Measurements from ENCODE around the gene HES4. TPM values are rescaled to one million over a fixed set of nuclear protein-coding genes. Genes with fewer than 3 reads are reported as not detected.

HES4 gene
- total and polyA plus RNA-seq, 7 donors = 1.2 to 65.1 (median 25.0) TPM

GRCh38 chr1:974293-974640 is 25.6 kb downstream of the HES4 start:
- Histone ChIP-seq H3K4me3 (no peak overlapping the region), H3K27ac (no peak overlapping the region), H3K27me3 (peaks cover 33 to 70% (median 59%) of the 10 kb centered on the region in 3 donors), H3K36me3 (no peaks in the 10 kb centered on the region), H3K9me3 (no peaks in the 10 kb centered on the region), H3K4me1 (peaks cover 0 to 10% (median 9%) of the 10 kb centered on the region in 4 donors)
- TF ChIP-seq POLR2A (IDR thresholded peaks at IDR 0.05) (no peak), CTCF (IDR thresholded peaks at IDR 0.05) (no peak), EP300 (IDR thresholded peaks at IDR 0.05) (no peak), POLR2AphosphoS5 (IDR thresholded peaks at IDR 0.05) (no peak)
- DNase-seq = no peak
- intact Hi-C loops (cut with DNase I) = no loop called here
- WGBS, 2 donors = 85 to 89% methylated on average over 11 of the region's 11 CpGs

- H3K9me3 ChIP-seq = no peaks in the 10 kb centered on the region
- no peak overlapping the region for H3K4me3 ChIP-seq
- WGBS, 2 donors = 81 to 85% methylated on average over 28 of the region's 28 CpGs
- H3K36me3 ChIP-seq = no peaks in the 10 kb centered on the region
- TF ChIP-seq POLR2AphosphoS5 (IDR thresholded peaks at IDR 0.05) (no peak), CTCF (IDR thresholded peaks at IDR 0.05) (no peak), EP300 (IDR thresholded peaks at IDR 0.05) (no peak), POLR2A (IDR thresholded peaks at IDR 0.05) (no peak)
- peaks cover 0 to 10% (median 9%) of the 10 kb centered on the region in 4 donors for H3K4me1 ChIP-seq
- peaks cover 33 to 76% (median 62%) of the 10 kb centered on the region in 3 donors for H3K27me3 ChIP-seq
- intact Hi-C loops (cut with DNase I) = no loop called here
- no peak overlapping the region for H3K27ac ChIP-seq
- DNase-seq = no peak
Measured at GRCh38 chr1:973459-974292, 26.2 kb downstream of the HES4 start.

- intact Hi-C loops (cut with DNase I) = no loop called here
- TF ChIP-seq POLR2A (IDR thresholded peaks at IDR 0.05) (no peak), POLR2AphosphoS5 (IDR thresholded peaks at IDR 0.05) (no peak), CTCF (IDR thresholded peaks at IDR 0.05) (no peak), EP300 (IDR thresholded peaks at IDR 0.05) (no peak)
- H3K27me3 ChIP-seq = peaks cover 33 to 83% (median 69%) of the 10 kb centered on the region in 3 donors
- DNase-seq = no peak
- no peak overlapping the region for H3K4me3 ChIP-seq
- peaks cover 0 to 10% (median 9%) of the 10 kb centered on the region in 4 donors for H3K4me1 ChIP-seq
- H3K9me3 ChIP-seq = no peaks in the 10 kb centered on the region
- no peak overlapping the region for H3K27ac ChIP-seq
- 77 to 85% methylated on average over 28 of the region's 28 CpGs for WGBS, 2 donors
- H3K36me3 ChIP-seq = no peaks in the 10 kb centered on the region
Measured at GRCh38 chr1:972726-973458, 27.0 kb downstream of the HES4 start.

GRCh38 chr1:971751-972506 is 28.0 kb downstream of the HES4 start:
- Histone ChIP-seq H3K27ac (no peak overlapping the region), H3K4me3 (no peak overlapping the region), H3K27me3 (peaks cover 33 to 91% (median 74%) of the 10 kb centered on the region in 3 donors), H3K9me3 (no peaks in the 10 kb centered on the region), H3K4me1 (peaks cover 0 to 15% (median 14%) of the 10 kb centered on the region in 4 donors), H3K36me3 (no peaks in the 10 kb centered on the region)
- TF ChIP-seq CTCF (IDR thresholded peaks at IDR 0.05) = no peak
- 69 to 81% methylated on average over 34 of the region's 34 CpGs for WGBS, 2 donors
- DNase-seq = no peak
- intact Hi-C loops (cut with DNase I) = no loop called here
